ENCODE data around the gene HESX1.

DNA sequence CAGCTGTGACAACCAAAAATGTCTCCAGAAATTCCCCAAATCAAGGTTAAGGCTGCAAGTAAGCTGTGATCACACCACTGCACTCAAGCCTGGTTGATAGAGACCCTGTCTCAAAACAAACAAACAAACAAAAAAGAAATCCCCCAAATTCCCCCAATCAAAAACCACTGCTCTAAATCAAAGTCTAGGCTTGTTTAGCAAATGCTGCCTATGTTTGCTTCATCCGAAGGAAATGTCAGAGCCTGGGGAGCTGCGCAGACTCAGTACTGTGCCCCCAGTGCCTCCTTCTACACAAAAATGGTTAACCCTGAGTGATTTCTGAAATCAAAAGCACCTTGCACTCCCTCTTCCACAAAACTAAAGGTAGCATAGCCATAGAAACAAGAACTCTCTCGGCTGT, 48.0 kb downstream of the HESX1 start:
- TF ChIP-seq, protein P1, sequence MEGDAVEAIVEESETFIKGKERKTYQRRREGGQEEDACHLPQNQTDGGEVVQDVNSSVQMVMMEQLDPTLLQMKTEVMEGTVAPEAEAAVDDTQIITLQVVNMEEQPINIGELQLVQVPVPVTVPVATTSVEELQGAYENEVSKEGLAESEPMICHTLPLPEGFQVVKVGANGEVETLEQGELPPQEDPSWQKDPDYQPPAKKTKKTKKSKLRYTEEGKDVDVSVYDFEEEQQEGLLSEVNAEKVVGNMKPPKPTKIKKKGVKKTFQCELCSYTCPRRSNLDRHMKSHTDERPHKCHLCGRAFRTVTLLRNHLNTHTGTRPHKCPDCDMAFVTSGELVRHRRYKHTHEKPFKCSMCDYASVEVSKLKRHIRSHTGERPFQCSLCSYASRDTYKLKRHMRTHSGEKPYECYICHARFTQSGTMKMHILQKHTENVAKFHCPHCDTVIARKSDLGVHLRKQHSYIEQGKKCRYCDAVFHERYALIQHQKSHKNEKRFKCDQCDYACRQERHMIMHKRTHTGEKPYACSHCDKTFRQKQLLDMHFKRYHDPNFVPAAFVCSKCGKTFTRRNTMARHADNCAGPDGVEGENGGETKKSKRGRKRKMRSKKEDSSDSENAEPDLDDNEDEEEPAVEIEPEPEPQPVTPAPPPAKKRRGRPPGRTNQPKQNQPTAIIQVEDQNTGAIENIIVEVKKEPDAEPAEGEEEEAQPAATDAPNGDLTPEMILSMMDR (IDR thresholded peaks at IDR 0.05) = no peak
- TF ChIP-seq POLR2A (IDR thresholded peaks at IDR 0.05) = no peak

Measured in lower leg skin (tissue), 3 donors.